Breast epithelium (tissue), 4 donors: ENCODE data around the gene AGTPBP1. TPM values are rescaled to one million over a fixed set of nuclear protein-coding genes. Genes with fewer than 3 reads are reported as not detected.

Experiments
- DNase-seq, 2 donors: peaks; one replicate each; pipeline ENCODE4 v3.0.0-alpha.2; 2019; ENCODE audit warnings: low spot score in 2 of 2
- H3K27ac ChIP-seq, 2 donors: fragments of 200-600 bp; sonication (generic) in 1 of 2; one replicate each; pipeline ENCODE4 v1.5.1; 2016 to 2019; ENCODE audit warnings: mild to moderate bottlenecking in 1 of 2
- H3K27me3 ChIP-seq, 2 donors: fragments of 200-600 bp; sonication (generic) in 1 of 2; one replicate each; pipeline versions ENCODE4 v1.5.1 to v1.6.0; 2017 to 2019; ENCODE audit warnings: control low read depth in 1 of 2, mild to moderate bottlenecking in 1 of 2
- H3K36me3 ChIP-seq: fragments of 200-600 bp; one replicate; pipeline ENCODE4 v1.5.1; 2019
- H3K4me1 ChIP-seq, 2 donors: fragments of 200-600 bp; sonication (generic); one replicate each; pipeline ENCODE4 v1.5.1; 2016 to 2019; ENCODE audit warnings: control low read depth in 1 of 2
- H3K4me3 ChIP-seq, 3 donors: fragments of 200-600 bp; sonication (generic); 1 replicate in 2 of 3; 2 replicates in 1 of 3; pipeline ENCODE4 v1.5.1; 2016 to 2019; ENCODE audit warnings: mild to moderate bottlenecking in 3 of 3, moderate library complexity in 2 of 3
- H3K9me3 ChIP-seq, 2 donors: fragments of 200-600 bp; sonication (generic) in 1 of 2; one replicate each; pipeline ENCODE4 v1.5.1; 2016 to 2019; ENCODE audit warnings: control low read depth in 1 of 2
- POLR2A ChIP-seq: fragments of 450-650 bp; IDR thresholded peaks from one replicate; pipeline ENCODE4 v1.6.1; 2016; ENCODE audit warnings: antibody characterized with exemption, mild to moderate bottlenecking, moderate library complexity
- POLR2AphosphoS5 ChIP-seq, 3 donors: sonication (generic); formaldehyde crosslinking; IDR thresholded peaks; one replicate each; pipeline ENCODE4 v1.6.1; 2017; ENCODE audit warnings: antibody characterized with exemption in 3 of 3
- intact Hi-C: fragments of 100-400 bp; cut with DNase I; formaldehyde crosslinking; loops from one replicate; pipeline ENCODE4 v1.15.1; 2023; ENCODE audit warnings: low total_unique reads
- total RNA-seq, 3 donors: library from RNA; depleted of rRNA; stranded (reverse); fragments of >200 nt; gene quantifications; one replicate each; pipeline ENCODE4 v1.1.0, GENCODE V29; 2016
- TF ChIP-seq, protein P1 (sequence below), 3 donors: fragments of 450-650 bp; IDR thresholded peaks; one replicate each; pipeline ENCODE4 v1.5.1; 2016 to 2017; ENCODE audit warnings: antibody characterized with exemption in 3 of 3, mild to moderate bottlenecking in 3 of 3, moderate library complexity in 3 of 3

AGTPBP1 gene
- total RNA-seq, 3 donors from 2014 or later, result 20.0 to 25.0 (median 21.8) TPM

DNA sequence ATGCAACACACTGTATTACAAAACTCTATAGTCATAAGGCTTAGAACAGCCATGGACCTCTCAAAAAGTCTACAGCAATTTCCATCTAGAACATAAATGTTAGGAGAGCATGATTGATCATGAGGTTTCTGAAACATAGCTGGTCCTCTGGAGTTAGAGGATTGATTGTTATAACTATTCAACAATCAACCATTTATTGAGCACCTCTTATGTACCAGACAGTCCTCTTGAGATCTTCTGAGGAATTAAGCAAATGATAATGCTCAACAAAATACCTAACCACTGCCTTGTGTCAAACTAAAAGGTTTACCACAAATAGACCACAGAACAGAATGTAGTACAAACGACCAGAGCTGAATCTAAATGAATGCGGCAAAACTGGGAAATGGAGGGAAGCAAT, 3.4 kb upstream of the AGTPBP1 start:
- Histone ChIP-seq H3K27me3 (no peaks in the 10 kb centered on the region), H3K36me3 (no peaks in the 10 kb centered on the region), H3K4me1 (no peaks in the 10 kb centered on the region), H3K27ac (no peak overlapping the region), H3K9me3 (no peaks in the 10 kb centered on the region), H3K4me3 (no peak overlapping the region)
- intact Hi-C loops, result no loop called here
- no peak for TF ChIP-seq POLR2A
- TF ChIP-seq, protein P1, sequence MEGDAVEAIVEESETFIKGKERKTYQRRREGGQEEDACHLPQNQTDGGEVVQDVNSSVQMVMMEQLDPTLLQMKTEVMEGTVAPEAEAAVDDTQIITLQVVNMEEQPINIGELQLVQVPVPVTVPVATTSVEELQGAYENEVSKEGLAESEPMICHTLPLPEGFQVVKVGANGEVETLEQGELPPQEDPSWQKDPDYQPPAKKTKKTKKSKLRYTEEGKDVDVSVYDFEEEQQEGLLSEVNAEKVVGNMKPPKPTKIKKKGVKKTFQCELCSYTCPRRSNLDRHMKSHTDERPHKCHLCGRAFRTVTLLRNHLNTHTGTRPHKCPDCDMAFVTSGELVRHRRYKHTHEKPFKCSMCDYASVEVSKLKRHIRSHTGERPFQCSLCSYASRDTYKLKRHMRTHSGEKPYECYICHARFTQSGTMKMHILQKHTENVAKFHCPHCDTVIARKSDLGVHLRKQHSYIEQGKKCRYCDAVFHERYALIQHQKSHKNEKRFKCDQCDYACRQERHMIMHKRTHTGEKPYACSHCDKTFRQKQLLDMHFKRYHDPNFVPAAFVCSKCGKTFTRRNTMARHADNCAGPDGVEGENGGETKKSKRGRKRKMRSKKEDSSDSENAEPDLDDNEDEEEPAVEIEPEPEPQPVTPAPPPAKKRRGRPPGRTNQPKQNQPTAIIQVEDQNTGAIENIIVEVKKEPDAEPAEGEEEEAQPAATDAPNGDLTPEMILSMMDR (IDR thresholded peaks at IDR 0.05), result no peak
- TF ChIP-seq POLR2AphosphoS5 (IDR thresholded peaks at IDR 0.05), result no peak
- DNase-seq, result no peak

DNA sequence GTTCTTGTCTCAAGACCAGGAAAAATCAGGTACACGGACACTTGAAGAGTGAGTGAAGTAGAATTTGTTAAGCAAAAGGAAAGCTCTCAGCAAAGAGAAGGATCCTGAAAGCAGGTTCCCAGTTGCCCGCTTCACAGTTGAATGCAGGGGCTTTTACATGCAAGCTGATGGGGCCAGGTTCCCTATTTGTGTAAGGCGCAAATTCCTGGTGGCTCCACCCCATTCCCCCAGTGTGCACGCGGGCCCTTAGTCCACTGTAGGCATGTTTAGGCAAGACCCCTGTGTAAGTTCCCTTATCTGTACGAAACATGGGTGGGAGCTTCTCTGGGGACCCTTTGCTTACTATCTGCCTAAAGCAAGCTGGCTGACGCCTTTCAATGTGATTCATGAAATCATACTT, 2.7 kb upstream of the AGTPBP1 start:
- Histone ChIP-seq H3K4me1 (no peaks in the 10 kb centered on the region), H3K27me3 (no peaks in the 10 kb centered on the region), H3K4me3 (no peak overlapping the region), H3K36me3 (no peaks in the 10 kb centered on the region), H3K9me3 (no peaks in the 10 kb centered on the region), H3K27ac (no peak overlapping the region)
- intact Hi-C loops, result no loop called here
- no peak for TF ChIP-seq POLR2A
- TF ChIP-seq, protein P1 (IDR thresholded peaks at IDR 0.05), result no peak
- TF ChIP-seq POLR2AphosphoS5 (IDR thresholded peaks at IDR 0.05), result no peak
- DNase-seq, result no peak

DNA sequence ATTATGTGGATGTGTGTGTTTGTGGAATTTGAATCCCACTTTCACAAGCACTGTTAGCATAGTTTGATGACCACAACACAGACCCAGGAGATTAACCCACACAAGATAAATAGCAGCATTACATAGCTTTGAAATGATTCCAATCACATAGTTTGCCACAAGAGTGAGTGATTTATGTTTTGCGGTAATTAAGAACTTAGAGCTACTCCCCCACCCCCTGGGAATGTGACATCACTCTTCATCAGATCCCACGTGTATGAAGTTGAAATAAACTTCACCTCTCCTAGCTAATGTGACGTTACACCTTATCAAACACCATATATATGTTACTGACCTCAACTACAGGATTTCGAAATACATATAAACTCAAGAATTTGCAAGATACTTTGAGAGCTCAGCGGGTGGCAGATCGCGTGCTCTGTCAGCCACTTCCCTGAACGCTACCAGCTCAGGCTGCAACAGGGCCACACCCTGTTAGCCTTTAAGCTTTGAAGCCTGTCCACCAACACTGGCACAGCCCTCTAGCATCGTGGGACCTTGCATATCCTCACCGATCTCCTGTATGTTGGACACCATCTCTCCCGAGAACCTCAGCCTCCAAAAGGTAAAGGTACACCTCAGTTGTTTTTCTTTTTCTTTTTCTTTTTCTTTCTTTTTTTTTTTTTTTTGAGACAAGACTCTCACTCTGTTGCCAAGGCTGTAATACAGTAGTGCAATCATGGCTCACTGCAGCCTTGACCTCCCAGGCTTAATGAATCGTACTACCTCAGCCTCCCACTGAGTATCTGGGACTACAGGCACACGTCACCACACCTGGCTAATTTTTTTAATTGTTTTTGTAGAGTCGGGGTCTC, 1.7 kb upstream of the AGTPBP1 start:
- H3K4me1 ChIP-seq, result no peaks in the 10 kb centered on the region
- no peak overlapping the region for H3K27ac ChIP-seq
- DNase-seq, result no peak
- H3K4me3 ChIP-seq, result no peak overlapping the region
- no peaks in the 10 kb centered on the region for H3K36me3 ChIP-seq
- intact Hi-C loops, result no loop called here
- H3K27me3 ChIP-seq, result no peaks in the 10 kb centered on the region
- TF ChIP-seq, protein P1 (IDR thresholded peaks at IDR 0.05), result no peak
- TF ChIP-seq POLR2AphosphoS5 (IDR thresholded peaks at IDR 0.05) (no peak), POLR2A (no peak)
- no peaks in the 10 kb centered on the region for H3K9me3 ChIP-seq

DNA sequence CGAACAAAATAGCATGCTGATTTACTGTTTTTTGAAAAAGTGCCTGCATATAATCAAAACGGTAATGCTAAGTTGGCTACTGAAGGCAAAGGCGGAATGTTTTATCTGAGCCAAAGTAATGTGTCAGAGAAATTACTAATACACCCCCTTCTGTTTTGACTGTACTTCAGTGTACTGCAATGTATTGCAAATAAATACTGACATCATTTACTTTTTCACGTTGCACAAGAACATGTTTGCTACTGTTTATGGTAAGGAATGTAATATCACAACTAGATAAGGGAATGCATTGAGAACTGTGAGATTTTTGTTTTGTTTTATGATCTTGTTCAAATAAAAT, 813 bp upstream of the AGTPBP1 start:
- Histone ChIP-seq H3K27ac (peak overlapping the region; percentile 87 to 89), H3K4me3 (peak overlapping the region; percentile 86 to 94 (median 90)), H3K27me3 (no peaks in the 10 kb centered on the region), H3K36me3 (no peaks in the 10 kb centered on the region), H3K9me3 (no peaks in the 10 kb centered on the region), H3K4me1 (no peaks in the 10 kb centered on the region)
- TF ChIP-seq, protein P1 (IDR thresholded peaks at IDR 0.05), result peak in 1 of 3 donors; percentile 3
- TF ChIP-seq POLR2AphosphoS5 (IDR thresholded peaks at IDR 0.05), result no peak
- TF ChIP-seq POLR2A, result no peak
- DNase-seq, result no peak
- intact Hi-C loops, result no loop called here

DNA sequence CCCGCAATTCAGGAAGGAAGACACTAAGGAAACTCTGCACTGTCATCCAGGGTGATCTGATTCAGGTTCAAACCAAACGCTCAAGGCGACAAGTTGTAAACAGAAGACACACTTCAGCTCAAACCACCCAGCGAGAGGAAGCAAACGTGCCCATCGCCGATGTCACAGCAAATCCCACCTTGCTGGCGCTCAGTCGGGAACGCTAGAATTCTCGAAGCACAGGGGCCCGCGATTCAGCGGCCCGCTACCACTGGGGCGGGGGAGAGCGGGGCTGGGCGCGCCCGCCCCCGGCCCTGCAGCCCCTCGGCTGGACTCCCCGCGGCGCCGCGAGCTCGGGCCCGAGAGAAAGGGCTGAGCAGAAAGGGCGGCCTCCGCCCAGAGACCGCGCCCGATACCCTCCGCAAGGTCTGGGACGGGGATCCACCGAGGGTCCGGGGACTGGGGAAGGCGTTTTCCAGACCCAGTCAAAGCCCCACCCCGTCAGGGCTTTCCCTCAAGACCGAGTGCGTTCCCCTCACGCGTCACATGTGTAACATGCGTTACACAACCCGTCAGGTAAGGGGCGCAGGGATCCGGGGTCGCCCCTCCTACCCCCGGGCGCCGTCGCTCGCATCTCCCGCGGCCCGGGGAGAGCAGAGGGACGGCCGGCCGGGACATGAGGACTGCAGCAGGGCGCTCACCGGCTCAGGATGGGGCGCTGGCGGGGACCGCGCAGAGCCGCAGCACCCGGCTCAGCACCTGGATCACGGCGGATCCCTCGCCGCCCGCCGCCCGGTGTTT, 469 bp downstream of the AGTPBP1 start:
- Histone ChIP-seq H3K4me3 (peak overlapping the region; percentile 86 to 94 (median 90)), H3K4me1 (no peaks in the 10 kb centered on the region), H3K27me3 (no peaks in the 10 kb centered on the region), H3K9me3 (no peaks in the 10 kb centered on the region), H3K36me3 (no peaks in the 10 kb centered on the region), H3K27ac (peak overlapping the region; percentile 87 to 89)
- DNase-seq, result peak in 1 of 2 donors; percentile 29
- intact Hi-C loops, result no loop called here
- TF ChIP-seq POLR2AphosphoS5 (IDR thresholded peaks at IDR 0.05) (no peak), POLR2A (no peak)
- TF ChIP-seq, protein P1 (IDR thresholded peaks at IDR 0.05), result no peak
